Stimulated activated CD4-positive, alpha-beta T cell treated with anti-CD3 and anti-CD28 coated beads, Interleukin-2, amount 100 ng/mL, for 48 hours (primary cell): ENCODE data around the gene BAHCC1.
"Not testable (repeated sequence)": the region's sequence is repeated elsewhere in the genome, so short reads cannot be mapped to it uniquely, and the experiment has no call there.

Source experiments
- DNase-seq, 2 donors: peaks; one replicate each; pipeline ENCODE4 v3.0.0-alpha.2; 2020

Gene BAHCC1

DNA sequence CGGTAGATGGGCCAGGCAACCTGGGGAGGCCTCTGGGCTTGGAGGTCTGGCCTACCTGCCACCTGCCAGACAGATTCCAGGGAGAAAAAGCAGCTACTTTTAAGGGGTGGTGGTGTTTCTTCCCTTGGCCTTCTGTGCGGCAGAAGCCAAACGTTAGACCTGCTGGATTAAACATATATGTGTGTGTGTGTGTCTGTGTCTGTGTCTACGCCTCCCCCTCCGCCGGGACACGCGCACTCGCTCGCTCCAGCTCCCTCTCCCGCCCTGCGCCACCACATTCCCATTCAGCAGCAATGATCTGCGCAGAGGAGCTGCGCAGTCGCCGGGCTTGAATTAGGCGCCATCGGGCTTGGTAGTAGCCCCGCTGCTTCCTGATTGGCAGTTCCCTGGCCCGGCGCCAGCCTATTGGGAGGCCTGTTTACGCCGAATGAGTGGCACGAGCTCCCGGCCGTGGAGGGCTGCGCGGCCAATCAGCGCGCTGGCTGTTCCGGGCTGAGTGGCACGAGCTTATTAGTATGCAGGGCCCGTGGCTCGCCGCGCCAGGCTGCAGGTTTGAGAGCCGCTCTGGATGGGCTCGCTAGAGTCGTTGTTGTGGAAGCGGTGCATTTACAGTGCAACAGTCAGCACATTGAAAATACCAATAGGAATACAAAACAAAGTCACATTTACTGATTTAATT is at the start of gene BAHCC1:
BAHCC1 (plus strand) TSS at position 537 of the 679 bp plus-strand sequence. CDS start 4,283 bp downstream, outside the sequence.
- peak; percentile 88 to 91 for DNase-seq

DNA sequence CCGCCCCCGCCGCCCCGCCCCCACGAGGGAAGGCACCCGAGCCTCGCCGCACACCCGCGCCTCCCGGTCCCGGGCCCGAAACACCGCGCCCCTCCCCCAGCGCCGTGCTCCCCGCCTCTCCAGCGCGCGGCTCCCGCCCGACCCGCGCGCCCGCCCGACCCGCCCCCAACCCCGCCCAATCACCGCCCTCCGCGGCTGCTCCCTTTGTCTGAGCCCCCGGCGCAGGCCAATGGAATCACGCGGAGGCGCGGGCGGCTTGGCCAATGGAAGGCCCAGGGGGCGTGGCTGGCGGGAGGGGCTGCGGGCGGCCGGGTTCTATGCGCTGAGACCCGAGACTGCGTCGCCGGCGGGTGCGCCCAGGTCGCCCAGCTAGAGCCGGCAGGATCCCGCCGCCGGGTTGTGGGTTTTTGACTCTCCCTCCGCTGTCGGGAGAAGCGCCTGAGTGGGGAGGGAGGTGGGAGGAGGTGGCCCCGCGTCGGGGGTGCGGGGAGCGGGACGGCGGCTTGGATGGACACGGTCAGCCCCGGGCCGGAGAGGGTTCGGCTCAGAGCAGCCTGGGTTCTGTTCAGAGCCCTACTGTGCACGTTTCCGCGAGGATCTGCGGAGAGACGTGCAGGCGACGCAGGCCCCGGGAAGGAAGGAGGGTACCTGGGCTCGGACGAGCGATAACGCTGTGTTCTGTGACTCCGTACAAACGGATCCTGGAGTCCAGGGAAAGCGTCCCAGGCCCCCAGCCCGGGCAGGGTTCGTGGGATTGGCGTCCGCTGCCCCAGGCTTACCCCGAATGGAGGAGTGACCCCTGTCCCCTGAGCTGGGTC is 49.0 kb upstream of the BAHCC1 start:
- peak; percentile 93 to 96 for DNase-seq

- no peak for DNase-seq
These were observed 48.3 kb upstream of the BAHCC1 start for GRCh38 chr17:81346908-81347349.

DNA sequence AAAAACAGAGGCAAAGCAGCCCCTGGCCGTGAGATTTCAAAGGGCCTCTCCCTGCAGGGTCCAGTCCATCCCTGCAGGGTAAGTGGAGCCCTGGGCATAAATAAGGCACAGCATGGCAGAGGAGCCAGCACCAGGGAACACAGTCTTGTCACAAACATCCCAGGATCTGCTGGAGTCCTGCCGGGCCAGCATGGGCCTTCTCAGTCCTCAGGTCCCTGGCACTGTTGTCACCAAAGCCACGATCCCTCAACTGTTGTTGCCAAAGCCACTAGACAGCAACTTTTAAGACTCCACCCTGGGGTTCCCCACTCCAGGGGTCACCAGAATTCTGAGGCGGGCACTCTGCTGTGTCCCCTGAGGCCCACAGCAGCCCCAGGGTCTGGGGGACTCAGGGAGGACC is 47.8 kb upstream of the BAHCC1 start:
- DNase-seq = no peak

DNA sequence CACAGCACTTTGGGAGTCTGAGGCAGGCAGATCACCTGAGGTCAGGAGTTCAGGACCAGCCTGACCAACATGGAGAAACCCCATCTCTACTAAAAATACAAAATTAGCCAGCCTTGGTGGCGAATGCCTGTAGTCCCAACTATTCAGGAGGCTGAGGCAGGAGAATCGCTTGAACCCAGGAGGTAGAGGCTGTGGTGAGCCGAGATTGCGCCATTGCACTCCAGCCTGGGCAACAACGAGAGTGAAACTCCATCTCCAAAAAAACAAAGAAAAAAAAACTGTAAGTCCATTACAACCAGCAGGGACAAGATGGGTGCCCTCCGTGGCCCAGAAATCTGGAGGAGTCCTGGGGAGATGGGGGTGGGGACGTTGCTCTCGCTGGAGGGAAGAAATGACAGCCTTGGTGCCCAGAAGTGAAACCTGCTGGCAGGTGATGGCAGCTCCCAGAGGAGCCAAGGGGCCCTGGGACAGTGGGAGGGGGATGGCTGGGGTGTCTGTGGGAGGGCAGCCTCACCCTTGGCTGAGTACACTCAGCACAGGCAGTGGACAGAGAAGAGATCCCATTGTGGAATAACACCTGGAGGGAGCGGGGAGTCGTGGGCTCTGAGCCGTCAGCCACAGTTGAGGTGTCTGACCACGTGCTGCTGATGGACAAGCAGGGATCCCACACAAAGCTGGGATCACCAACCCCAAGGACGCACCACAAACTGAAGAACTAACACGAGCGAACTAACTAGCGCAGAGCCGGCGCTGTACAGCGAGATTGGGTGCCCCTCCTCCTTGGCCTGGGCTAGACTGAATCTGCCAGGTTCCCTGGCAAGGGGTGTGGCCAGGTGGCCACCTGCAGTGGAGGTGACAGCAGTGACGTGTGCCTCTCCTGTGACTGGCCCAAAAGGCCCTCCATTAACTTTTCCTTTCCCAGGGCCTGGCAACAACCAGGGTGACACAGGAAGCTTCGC is 46.9 kb upstream of the BAHCC1 start:
- no peak for DNase-seq

GRCh38 chr17:81349397-81350319 is 45.6 kb upstream of the BAHCC1 start:
- DNase-seq = no peak

DNA sequence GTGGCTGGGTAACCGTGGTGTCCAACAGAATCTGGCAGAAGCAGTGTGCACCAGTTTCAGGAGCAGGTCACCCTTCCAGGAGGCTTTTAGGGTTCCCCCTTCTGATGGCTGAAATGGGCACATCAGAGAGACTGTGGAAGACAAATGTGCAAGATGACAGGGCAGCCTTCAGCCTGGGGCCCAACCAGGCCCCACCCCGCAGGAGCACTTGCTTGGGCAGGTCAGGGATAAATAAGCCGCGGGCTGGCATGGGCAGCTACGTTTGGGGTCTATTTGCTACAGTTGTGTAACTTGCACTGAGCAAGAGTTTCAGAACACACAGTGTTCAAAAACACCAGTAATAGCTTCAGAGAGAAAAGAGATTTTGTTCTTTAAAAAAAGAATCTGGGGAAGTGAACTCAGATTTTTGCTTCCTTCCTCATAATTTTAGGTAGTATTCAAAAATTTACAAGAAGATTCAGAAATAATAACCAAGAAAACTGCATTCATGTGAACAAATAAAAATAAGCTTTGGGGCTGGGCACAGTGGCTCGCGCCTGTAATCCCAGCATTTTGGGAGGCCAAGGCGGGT is 44.9 kb upstream of the BAHCC1 start:
- DNase-seq = no peak

DNA sequence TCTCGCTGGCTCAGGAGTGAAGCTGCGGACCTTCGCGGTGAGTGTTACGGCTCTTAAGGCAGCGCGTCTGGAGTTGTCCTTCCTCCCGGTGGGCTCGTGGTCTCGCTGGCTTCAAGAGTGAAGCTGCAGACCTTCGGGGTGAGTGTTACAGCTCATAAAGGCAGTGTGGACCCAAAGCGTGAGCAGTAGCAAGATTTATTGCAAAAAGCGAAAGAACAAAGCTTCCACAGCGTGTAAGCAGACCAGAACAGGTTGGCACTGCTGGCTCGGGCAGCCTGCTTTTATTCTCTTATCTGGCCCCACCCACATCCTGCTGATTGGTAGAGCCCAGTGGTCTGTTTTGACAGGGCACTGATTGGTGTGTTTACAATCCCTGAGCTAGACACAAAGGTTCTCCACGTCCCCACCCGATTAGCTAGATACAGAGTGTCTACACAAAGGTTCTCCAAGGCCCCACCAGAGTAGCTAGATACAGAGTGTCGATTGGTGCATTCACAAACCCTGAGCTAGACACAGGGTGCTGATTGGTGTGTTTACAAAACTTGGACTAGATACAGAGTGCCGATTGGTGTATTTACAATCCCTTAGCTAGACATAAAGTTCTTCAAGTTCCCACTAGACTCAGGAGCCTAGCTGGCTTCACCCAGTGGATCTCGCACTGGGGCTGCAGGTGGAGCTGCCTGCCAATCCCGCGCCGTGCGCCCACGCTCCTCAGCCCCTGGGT is 43.8 kb upstream of the BAHCC1 start:
- DNase-seq = not testable (repeated sequence)

DNA sequence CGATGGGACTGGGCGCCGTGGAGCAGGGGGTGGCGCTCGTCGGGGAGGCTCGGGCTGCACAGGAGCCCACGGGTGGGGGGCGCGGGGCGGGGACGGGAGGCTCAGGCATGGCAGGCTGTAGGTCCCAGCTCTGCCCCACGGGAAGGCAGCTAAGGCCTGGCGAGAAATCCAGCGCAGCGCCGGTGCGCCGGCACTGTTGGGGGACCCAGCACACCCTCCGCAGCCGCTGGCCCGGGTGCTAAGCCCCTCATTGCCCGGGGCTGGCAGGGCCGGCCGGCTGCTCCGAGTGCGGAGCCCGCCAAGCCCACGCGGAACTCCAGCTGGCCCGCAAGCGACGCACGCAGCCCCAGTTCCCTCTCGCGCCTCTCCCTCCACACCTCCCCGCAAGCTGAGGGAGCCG is 43.2 kb upstream of the BAHCC1 start:
- not testable (repeated sequence) for DNase-seq

DNA sequence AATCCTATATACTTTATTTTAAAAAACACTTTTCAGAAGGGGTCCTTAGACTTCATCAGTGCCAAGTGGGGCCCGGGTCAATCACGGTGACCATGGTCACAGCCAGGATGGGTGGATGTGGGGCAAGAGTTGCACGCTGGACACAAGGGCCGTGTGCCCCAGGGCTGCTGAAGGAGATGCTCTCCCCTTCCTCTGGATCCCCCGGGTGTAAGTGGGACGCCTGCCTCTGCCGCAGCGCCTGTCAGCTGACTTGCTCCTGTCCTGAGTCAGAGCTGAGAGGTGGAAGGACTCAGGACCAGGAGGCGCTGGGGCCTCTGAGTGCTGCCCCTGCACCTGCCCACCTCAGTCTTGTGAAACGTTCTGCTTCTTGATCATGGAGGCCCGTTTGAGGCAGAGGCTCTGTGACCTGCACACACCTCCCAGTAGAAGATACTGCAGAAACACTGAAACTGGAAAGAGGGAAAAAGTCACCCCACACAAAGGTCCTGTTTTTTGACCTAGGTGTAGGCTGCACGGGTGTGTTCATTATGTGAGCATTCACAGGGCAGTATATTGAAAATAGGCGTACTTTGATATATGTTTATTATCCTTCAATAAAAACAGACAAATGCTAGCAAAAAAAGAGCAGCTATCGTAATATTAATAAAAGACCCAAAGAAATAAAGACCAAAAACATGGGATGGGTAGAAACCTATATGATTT is 40.9 kb upstream of the BAHCC1 start:
- no peak for DNase-seq

DNA sequence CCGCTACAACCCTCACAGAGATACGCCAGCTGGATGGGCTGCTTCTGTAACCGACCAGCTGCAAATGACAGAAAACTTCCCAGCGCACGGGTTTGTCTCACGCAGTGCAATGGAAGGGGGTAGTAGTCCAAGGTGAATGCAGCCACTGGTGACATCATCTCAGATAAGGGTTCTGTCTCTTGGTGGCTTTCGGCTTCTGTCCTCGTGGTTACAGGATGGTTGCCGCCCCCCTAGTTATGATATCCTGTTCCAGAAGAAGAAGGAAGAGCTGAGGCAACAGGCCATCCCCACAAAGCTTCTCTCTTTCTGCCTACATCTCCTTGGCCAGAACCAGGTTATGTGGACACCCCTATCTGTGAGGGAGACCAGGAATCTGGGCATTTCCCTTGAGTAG is 40.3 kb upstream of the BAHCC1 start:
- DNase-seq = no peak

- no peak for DNase-seq
These were observed 36.0 kb upstream of the BAHCC1 start for GRCh38 chr17:81359218-81359617.

GRCh38 chr17:81362001-81362400 is 33.3 kb upstream of the BAHCC1 start:
- DNase-seq = not testable (repeated sequence)

GRCh38 chr17:81364278-81365147 is 30.7 kb upstream of the BAHCC1 start:
- DNase-seq = no peak

GRCh38 chr17:81365148-81365600 is 30.1 kb upstream of the BAHCC1 start:
- peak in 1 of 2 donors; percentile 29 for DNase-seq

DNA sequence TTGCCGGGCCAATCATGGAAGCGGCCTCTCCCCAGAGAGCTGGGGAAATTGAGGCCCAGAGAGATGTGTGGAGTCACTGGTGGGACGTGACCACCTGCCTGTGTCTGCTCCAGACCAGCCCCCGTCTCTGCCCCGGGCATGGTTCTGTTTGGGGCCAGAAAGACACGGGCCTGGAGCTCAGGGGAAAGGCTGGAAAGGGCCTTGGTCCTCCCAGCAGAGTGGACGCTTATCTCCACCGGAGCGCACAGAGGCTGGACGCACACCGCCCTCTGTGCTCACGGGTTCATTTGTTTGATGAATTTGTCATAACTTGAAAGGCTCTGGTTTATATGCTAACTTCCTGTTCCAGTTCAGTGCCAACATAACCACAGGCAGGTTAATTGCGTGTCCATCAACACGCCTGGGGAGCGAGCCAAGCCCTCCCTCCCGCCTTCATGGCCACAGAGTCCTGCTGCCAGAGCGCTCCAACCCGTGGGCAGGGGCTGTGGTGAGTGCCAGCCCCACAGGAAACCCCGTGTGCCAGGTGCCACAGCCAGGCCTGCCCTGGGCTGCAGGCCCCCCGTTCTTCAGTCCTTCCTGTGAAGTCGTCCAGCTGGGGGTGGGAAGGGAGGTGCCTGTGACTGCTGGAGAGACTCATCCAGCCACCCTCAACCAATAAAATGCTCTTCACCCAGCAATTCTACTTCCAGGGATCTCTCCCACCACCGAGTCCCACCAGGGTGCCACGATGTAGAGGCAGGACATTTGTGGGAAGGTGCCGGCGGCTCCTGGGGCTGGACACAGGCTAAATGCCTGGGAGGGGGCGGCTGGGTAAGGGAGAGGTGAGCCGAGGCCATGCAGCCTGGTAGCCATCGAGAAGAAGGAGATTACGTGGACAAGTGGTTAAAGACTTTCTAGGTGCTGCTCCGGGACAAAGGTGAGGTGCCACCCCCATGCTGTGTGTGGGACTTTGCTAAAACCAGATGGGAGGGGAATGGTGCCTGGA is 29.4 kb upstream of the BAHCC1 start:
- DNase-seq = no peak

- no peak for DNase-seq
These were observed 28.6 kb upstream of the BAHCC1 start for GRCh38 chr17:81366648-81367047.

DNA sequence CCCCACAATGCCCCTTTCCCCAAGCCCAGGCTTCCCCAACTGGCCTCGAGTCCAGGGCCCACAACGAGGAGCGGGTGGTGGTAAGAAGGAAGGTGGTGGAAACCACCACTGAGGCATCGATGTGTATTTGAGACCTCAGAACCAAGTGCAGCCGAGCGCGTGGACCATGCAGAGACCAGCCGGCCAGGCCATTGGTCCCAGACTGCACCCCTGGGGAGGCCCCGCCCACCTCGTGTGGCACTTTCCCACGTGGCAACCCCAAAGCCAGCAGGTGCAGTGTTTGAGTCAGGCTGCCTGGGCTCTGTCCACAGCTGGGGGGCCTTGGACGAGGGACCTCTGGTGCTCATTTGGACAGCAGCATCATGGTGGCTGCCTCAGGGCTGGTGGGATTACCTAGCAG is 28.1 kb upstream of the BAHCC1 start:
- no peak for DNase-seq
